Spleen (tissue), 11 donors: Measurements from ENCODE around the gene YLPM1. TPM values are rescaled to one million over a fixed set of nuclear protein-coding genes. Genes with fewer than 3 reads are reported as not detected.
A peak's percentile ranks its signal among the peaks of the same experiment; 100 is the strongest.
"Not testable (repeated sequence)": the region's sequence is repeated elsewhere in the genome, so short reads cannot be mapped to it uniquely, and the experiment has no call there.

ENCODE experiments used
- DNase-seq: peaks from one replicate; pipeline ENCODE4 v3.0.0-alpha.2; 2020
- H3K27ac ChIP-seq, 8 donors: fragments of 200-600 bp; sonication (generic) in 7 of 8; 1 replicate in 4 of 8; 2 replicates in 4 of 8; pipeline versions ENCODE4 v1.5.0 to v1.8.0; 2016 to 2021; ENCODE audit warnings: inconsistent platforms in 4 of 8, mild to moderate bottlenecking in 4 of 8, moderate library complexity in 1 of 8
- H3K27me3 ChIP-seq, 7 donors: fragments of 200-600 bp; sonication (generic) in 6 of 7; replicated peaks in 1 of 7; 1 replicate in 4 of 7; 2 replicates in 3 of 7; pipeline versions ENCODE4 v1.5.0 to v1.8.0; 2016 to 2021; ENCODE audit warnings: inconsistent platforms in 3 of 7, mild to moderate bottlenecking in 1 of 7
- H3K36me3 ChIP-seq, 6 donors: fragments of 200-600 bp; sonication (generic) in 5 of 6; 1 replicate in 4 of 6; 2 replicates in 2 of 6; pipeline versions ENCODE4 v1.5.0 to v1.8.0; 2016 to 2021; ENCODE audit warnings: inconsistent platforms in 2 of 6
- H3K4me1 ChIP-seq, 6 donors: fragments of 200-600 bp; sonication (generic) in 5 of 6; 1 replicate in 3 of 6; 2 replicates in 3 of 6; pipeline versions ENCODE4 v1.5.0 to v1.8.0; 2016 to 2021; ENCODE audit warnings: inconsistent platforms in 3 of 6
- H3K4me3 ChIP-seq, 8 donors: fragments of 200-600 bp; sonication (generic) in 7 of 8; 1 replicate in 4 of 8; 2 replicates in 4 of 8; pipeline versions ENCODE4 v1.5.0 to v1.8.0; 2016 to 2021; ENCODE audit warnings: inconsistent platforms in 4 of 8, mild to moderate bottlenecking in 4 of 8, moderate library complexity in 2 of 8
- H3K9me3 ChIP-seq, 8 donors: fragments of 200-600 bp; sonication (generic) in 7 of 8; 1 replicate in 4 of 8; 2 replicates in 4 of 8; pipeline versions ENCODE4 v1.5.0 to v1.8.0; 2016 to 2021; ENCODE audit warnings: inconsistent platforms in 4 of 8
- CTCF ChIP-seq, 11 experiments: fragments of 200-600 bp in 7 of 11; fragments of 450-650 bp in 4 of 11; sonication (generic) in 4 of 11; IDR thresholded peaks in 8 of 11; conservative IDR thresholded peaks in 3 of 11; 1 replicate in 7 of 11; 2 replicates in 4 of 11; pipeline versions ENCODE4 v1.4.0 to v1.8.0; 2016 to 2021; ENCODE audit warnings: antibody characterized with exemption in 11 of 11, inconsistent platforms in 4 of 11, mild to moderate bottlenecking in 1 of 11
- POLR2A ChIP-seq, 3 donors: fragments of 450-650 bp; IDR thresholded peaks; one replicate each; pipeline ENCODE4 v1.5.1; 2017; ENCODE audit warnings: antibody characterized with exemption in 3 of 3, mild to moderate bottlenecking in 1 of 3
- POLR2AphosphoS5 ChIP-seq, 3 donors: sonication (generic); formaldehyde crosslinking; IDR thresholded peaks; one replicate each; pipeline ENCODE4 v1.5.1; 2017; ENCODE audit warnings: antibody characterized with exemption in 3 of 3
- WGBS, 5 donors: extraction: QIAGEN DNeasy Blood & Tissue Kit in 3 of 5; methylation state at CpG; one replicate each; pipeline versions ENCODE4 v1.1.5 to v1.1.7; 2013 to 2018; 5-methylcytosine and 5-hydroxymethylcytosine counted together
- intact Hi-C: fragments of 100-400 bp; cut with DNase I; formaldehyde crosslinking; loops from one replicate; pipeline ENCODE4 v1.15.0; 2023; ENCODE audit warnings: low total_unique reads
- polyA plus RNA-seq, 3 donors: library from polyadenylated mRNA; stranded (reverse); fragments of 200-250 nt; gene quantifications; one replicate each; pipeline ENCODE4 v1.2.1, GENCODE V29; 2013
- total RNA-seq, 7 donors: library from RNA; depleted of rRNA in 3 of 7; stranded (reverse); fragments of >200 nt in 3 of 7; fragmentation: NEBNext Ultra II Directional in 4 of 7; extraction: Animal tissue kit (Norgen Biotek cat#: 25700) in 4 of 7; gene quantifications; one replicate each; pipeline versions ENCODE4 v1.1.0 to v1.2.1, GENCODE V29; 2016 to 2021
- donor health status: healthy with polysubstance abuse.
- donor health status: DM: no; HTN: no; CAD: no; lungs with moderate emphysema.
- donor health status: DM: no; HTN: no; CAD: no.
- donor health status: Bipolar disorder and iron deficiency.
- donor health status: healthy.
- donor health status: DM: no; HTN: no; CAD: no.
- donor health status: DM: yes; HTN: yes; CAD: no.

Gene YLPM1
- total and polyA plus RNA-seq, 10 donors, result 12.1 to 100 (median 71.1) TPM

- no peak for DNase-seq
- TF ChIP-seq POLR2A (IDR thresholded peaks at IDR 0.05), result no peak
- no peak for TF ChIP-seq CTCF (IDR thresholded peaks at IDR 0.05 in 8 of 11, conservative IDR thresholded peaks at IDR 0.05 in 3 of 11)
- TF ChIP-seq POLR2AphosphoS5 (IDR thresholded peaks at IDR 0.05), result no peak
- Histone ChIP-seq H3K4me1 (no peaks in the 10 kb centered on the region), H3K27me3 (no peaks in the 10 kb centered on the region), H3K36me3 (no peaks in the 10 kb centered on the region), H3K9me3 (peaks cover 0 to 22% (median 20%) of the 10 kb centered on the region in 8 donors), H3K27ac (no peak overlapping the region), H3K4me3 (no peak overlapping the region)
- 89 to 100% (median 92%) methylated on average over 1 of the region's 1 CpG for WGBS, 5 donors
- intact Hi-C loops, result no loop called here
Observed at GRCh38 chr14:74756326-74756725, 6.8 kb upstream of the YLPM1 start.

- H3K27me3 ChIP-seq, H3K36me3 ChIP-seq, H3K27ac ChIP-seq, intact Hi-C loops, H3K9me3 ChIP-seq, DNase-seq, H3K4me3 ChIP-seq: not testable (repeated sequence)
- peaks cover 0 to 11% (median 7%) of the 10 kb centered on the region in 6 donors for H3K4me1 ChIP-seq
- 80 to 97% (median 91%) methylated on average over 5 of the region's 5 CpGs for WGBS, 5 donors
Observed at GRCh38 chr14:74758505-74758904, 4.6 kb upstream of the YLPM1 start.

- H3K27ac ChIP-seq, result peak overlapping the region; percentile 91 to 98 (median 92)
- intact Hi-C loops, result no loop called here
- 1 to 4% (median 2%) methylated on average over 19 of the region's 19 CpGs for WGBS, 5 donors
- no peak for DNase-seq
- no peaks in the 10 kb centered on the region for H3K9me3 ChIP-seq
- no peaks in the 10 kb centered on the region for H3K27me3 ChIP-seq
- peak overlapping the region; percentile 83 to 99 (median 94) for H3K4me3 ChIP-seq
- no peak for TF ChIP-seq POLR2AphosphoS5 (IDR thresholded peaks at IDR 0.05)
- TF ChIP-seq POLR2A (IDR thresholded peaks at IDR 0.05), result no peak
- no peak for TF ChIP-seq CTCF (IDR thresholded peaks at IDR 0.05 in 8 of 11, conservative IDR thresholded peaks at IDR 0.05 in 3 of 11)
- H3K36me3 ChIP-seq, result peaks cover 0 to 9% (median 0%) of the 10 kb centered on the region in 6 donors
- peaks cover 26 to 65% (median 59%) of the 10 kb centered on the region in 6 donors for H3K4me1 ChIP-seq
Observed at GRCh38 chr14:74763803-74764531, 851 bp downstream of the YLPM1 start.

- peaks cover 0 to 9% (median 0%) of the 10 kb centered on the region in 6 donors for H3K36me3 ChIP-seq
- H3K27me3 ChIP-seq, result no peaks in the 10 kb centered on the region
- no peak for DNase-seq
- TF ChIP-seq POLR2A (IDR thresholded peaks at IDR 0.05), result no peak
- TF ChIP-seq POLR2AphosphoS5 (IDR thresholded peaks at IDR 0.05), result no peak
- TF ChIP-seq CTCF (IDR thresholded peaks at IDR 0.05 in 8 of 11, conservative IDR thresholded peaks at IDR 0.05 in 3 of 11), result no peak
- peak overlapping the region in 5 of 8 donors; percentile 83 to 96 (median 91) for H3K4me3 ChIP-seq
- no peaks in the 10 kb centered on the region for H3K9me3 ChIP-seq
- H3K27ac ChIP-seq, result no peak overlapping the region
- peaks cover 26 to 74% (median 62%) of the 10 kb centered on the region in 6 donors for H3K4me1 ChIP-seq
- intact Hi-C loops, result no loop called here
Observed at GRCh38 chr14:74765721-74766120, 2.6 kb downstream of the YLPM1 start.
